CD4-positive, alpha-beta T cell treated with Interleukin-15 for 1 hour (primary cell): ENCODE data around the gene SLC16A1.
"Not testable (repeated sequence)": the region's sequence is repeated elsewhere in the genome, so short reads cannot be mapped to it uniquely, and the experiment has no call there.

Source experiments
- DNase-seq: peaks from one replicate; pipeline ENCODE4 v3.0.0-alpha.2; 2020

The SLC16A1 gene

GRCh38 chr1:112964347-112964746 is 8.4 kb upstream of the SLC16A1 start:
- DNase-seq, result no peak

GRCh38 chr1:112961072-112961471 is 5.1 kb upstream of the SLC16A1 start:
- DNase-seq, result no peak

- no peak for DNase-seq
Measured at GRCh38 chr1:112960384-112960783, 4.4 kb upstream of the SLC16A1 start.

- DNase-seq, result not testable (repeated sequence)
Measured at GRCh38 chr1:112958236-112958635, 2.2 kb upstream of the SLC16A1 start.

- peak; percentile 27 for DNase-seq
Measured at GRCh38 chr1:112957133-112957812, 1.3 kb upstream of the SLC16A1 start.

- DNase-seq, result peak; percentile 38
Measured at GRCh38 chr1:112956544-112957132, 642 bp upstream of the SLC16A1 start.

- peak; percentile 37 for DNase-seq
Measured at GRCh38 chr1:112954945-112955772, 837 bp downstream of the SLC16A1 start.

GRCh38 chr1:112954017-112954650 is 1.9 kb downstream of the SLC16A1 start:
- DNase-seq, result no peak

- no peak for DNase-seq
Measured at GRCh38 chr1:112950426-112950825, 5.6 kb downstream of the SLC16A1 start.

GRCh38 chr1:112946683-112947082 is 9.3 kb downstream of the SLC16A1 start:
- DNase-seq, result no peak

- DNase-seq, result no peak
Measured at GRCh38 chr1:112939810-112940209, 16.2 kb downstream of the SLC16A1 start.

GRCh38 chr1:112938210-112938609 is 17.8 kb downstream of the SLC16A1 start:
- no peak for DNase-seq

- no peak for DNase-seq
Measured at GRCh38 chr1:112937495-112937894, 18.5 kb downstream of the SLC16A1 start.

GRCh38 chr1:112937070-112937469 is 18.9 kb downstream of the SLC16A1 start:
- DNase-seq, result no peak

- DNase-seq, result no peak
Measured at GRCh38 chr1:112935461-112936111, 20.4 kb downstream of the SLC16A1 start.

GRCh38 chr1:112934577-112934976 is 21.4 kb downstream of the SLC16A1 start:
- DNase-seq, result no peak

GRCh38 chr1:112933820-112934571 is 22.0 kb downstream of the SLC16A1 start:
- DNase-seq, result no peak

- DNase-seq, result no peak
Measured at GRCh38 chr1:112929979-112930378, 26.0 kb downstream of the SLC16A1 start.

- no peak for DNase-seq
Measured at GRCh38 chr1:112927462-112927990, 28.5 kb downstream of the SLC16A1 start.

GRCh38 chr1:112926858-112927257 is 29.1 kb downstream of the SLC16A1 start:
- no peak for DNase-seq

GRCh38 chr1:112925015-112925414 is 31.0 kb downstream of the SLC16A1 start:
- DNase-seq, result no peak

GRCh38 chr1:112923959-112924349 is 32.0 kb downstream of the SLC16A1 start:
- no peak for DNase-seq
